Stimulated activated CD8-positive, alpha-beta memory T cell treated with anti-CD3 and anti-CD28 coated beads, Interleukin-4, amount 100 ng/mL, for 48 hours (primary cell): ENCODE data around the gene MOV10.

Experiments
- DNase-seq: peaks from one replicate; pipeline ENCODE4 v3.0.0-alpha.2; 2020

The MOV10 gene

DNA sequence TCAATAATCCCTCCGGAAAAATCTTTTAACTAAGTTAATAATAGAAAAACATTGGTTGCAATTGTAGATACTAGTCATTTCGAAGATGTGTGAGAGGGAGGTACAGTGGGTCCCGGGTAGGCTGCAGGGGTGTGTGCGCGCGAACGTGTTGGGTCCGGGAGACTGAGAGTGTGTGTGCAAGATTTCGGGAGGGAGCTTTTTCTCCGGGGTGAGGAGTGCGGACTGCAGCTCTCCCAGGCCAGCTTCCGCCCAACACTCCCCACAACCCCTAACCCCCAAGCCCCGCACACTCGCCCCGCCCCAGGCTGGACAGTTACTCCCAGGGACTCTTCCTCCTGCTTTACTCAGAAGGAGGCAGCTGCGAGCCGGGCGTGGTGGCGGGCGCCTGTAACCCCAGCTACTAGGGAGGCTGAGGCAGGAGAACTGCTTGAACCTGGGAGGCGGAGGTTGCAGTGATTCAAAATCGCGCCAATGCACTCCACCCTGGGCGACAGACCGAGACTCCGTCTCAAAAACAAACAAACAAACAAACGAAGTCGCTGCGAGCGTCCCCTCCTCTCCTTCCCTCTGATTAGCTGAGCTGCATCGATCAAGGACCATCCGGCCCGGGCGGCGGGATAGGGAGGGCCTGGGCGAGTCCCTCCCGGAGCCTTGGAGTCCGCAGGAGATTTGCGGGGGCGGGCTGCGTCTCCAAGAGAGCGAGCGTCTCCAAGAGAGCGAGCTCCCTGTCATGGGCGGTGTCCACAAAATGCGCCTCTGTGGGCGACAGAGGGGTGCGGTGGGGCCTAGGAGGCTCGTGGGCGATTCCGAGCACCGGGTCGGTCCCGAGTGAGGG lies 68.9 kb downstream of the MOV10 start:
- no peak for DNase-seq

DNA sequence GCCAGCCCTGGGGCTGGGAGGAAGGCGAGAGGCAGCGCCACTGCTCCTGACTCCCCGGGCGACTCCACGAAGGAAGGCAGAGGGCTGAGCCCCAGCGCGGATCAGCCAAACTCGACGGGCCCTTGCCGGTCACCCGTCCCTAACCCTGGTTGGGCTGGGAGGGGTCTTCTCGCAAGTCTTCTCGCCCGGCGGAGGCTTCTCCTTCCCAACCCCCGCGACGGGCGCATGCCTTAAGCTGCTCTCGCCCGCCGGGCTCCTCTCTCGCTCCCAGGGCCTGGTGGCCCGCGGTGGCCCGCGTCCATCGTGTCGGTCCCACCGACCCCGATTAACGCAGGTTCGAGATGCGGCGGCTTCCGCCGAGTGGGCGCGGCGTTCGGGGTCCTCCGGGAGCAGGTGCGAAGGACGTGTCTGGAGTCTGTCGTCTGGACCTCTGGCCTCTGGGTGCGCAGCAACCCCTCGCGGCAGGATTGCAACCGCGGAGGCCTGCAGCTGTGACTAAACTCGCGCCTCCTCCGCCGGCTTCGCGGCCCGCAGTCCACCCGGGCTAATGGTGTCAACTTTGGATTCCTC lies 69.6 kb downstream of the MOV10 start:
- no peak for DNase-seq

DNA sequence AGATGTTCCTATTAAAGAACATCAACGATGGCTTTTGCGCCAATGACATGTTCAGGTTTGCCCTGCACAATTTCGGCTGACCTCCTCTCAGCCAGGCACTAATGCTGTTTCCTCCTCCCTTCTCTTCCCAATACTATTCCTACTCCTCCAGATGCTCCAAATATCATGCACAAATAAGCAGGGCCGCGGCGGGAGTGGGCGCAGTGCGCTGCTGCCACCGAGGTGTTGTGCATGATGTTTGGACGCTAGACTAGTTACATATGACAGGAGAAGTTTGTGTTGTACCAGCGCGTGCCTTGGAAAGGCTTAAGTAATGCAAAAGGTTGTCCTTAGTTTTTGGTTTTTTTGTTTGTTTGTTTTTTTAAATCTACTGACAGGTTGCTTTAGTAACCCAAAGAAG lies 73.9 kb downstream of the MOV10 start:
- no peak for DNase-seq
